HFF-Myc (cell line): ENCODE data around the gene KCNMA1.
A peak's percentile ranks its signal among the peaks of the same experiment; 100 is the strongest.

Experiments used
- DNase-seq: peaks from one replicate; pipeline ENCODE4 v3.0.0-alpha.2; 2011; ENCODE audit warnings: low read depth; ENCODE audit errors: extremely low read depth
- H3K4me3 ChIP-seq: replicated peaks from 2 replicates; pipeline ENCODE4 v1.5.1; 2011; ENCODE audit warnings: low read depth, mild to moderate bottlenecking, control low read depth, low read length
- CTCF ChIP-seq: IDR thresholded peaks from 2 replicates; pipeline ENCODE4 v1.5.1; 2012; ENCODE audit warnings: mild to moderate bottlenecking, low read depth, low read length, control low read depth; ENCODE audit errors: missing control alignments

KCNMA1 gene

GRCh38 chr10:77157248-77158019, 480.2 kb downstream of the KCNMA1 start:
- no peak overlapping the region for H3K4me3 ChIP-seq
- no peak for DNase-seq
- TF ChIP-seq CTCF, result no peak

- peak; percentile 33 for DNase-seq
- TF ChIP-seq CTCF, result no peak
- no peak overlapping the region for H3K4me3 ChIP-seq
These were observed 481.2 kb downstream of the KCNMA1 start for GRCh38 chr10:77156406-77156879.

GRCh38 chr10:77152256-77152655, 485.4 kb downstream of the KCNMA1 start:
- H3K4me3 ChIP-seq, result no peak overlapping the region
- no peak for DNase-seq
- no peak for TF ChIP-seq CTCF

GRCh38 chr10:77151408-77151807, 486.2 kb downstream of the KCNMA1 start:
- TF ChIP-seq CTCF, result no peak
- no peak overlapping the region for H3K4me3 ChIP-seq
- DNase-seq, result no peak

- TF ChIP-seq CTCF, result no peak
- no peak for DNase-seq
- H3K4me3 ChIP-seq, result no peak overlapping the region
These were observed 487.9 kb downstream of the KCNMA1 start for GRCh38 chr10:77149706-77150105.

- no peak for DNase-seq
- TF ChIP-seq CTCF, result no peak
- H3K4me3 ChIP-seq, result no peak overlapping the region
These were observed 488.6 kb downstream of the KCNMA1 start for GRCh38 chr10:77149001-77149400.

- TF ChIP-seq CTCF, result no peak
- no peak overlapping the region for H3K4me3 ChIP-seq
- no peak for DNase-seq
These were observed 489.7 kb downstream of the KCNMA1 start for GRCh38 chr10:77147871-77148270.
